H1 (cell line): ENCODE measurements around the gene KCNMA1. TPM values are rescaled to one million over a fixed set of nuclear protein-coding genes. Genes with fewer than 3 reads are reported as not detected.

Experiments
- CTCF ChIA-PET: fragments of 300-600 bp; sonication (Branson Sonifier 250); formaldehyde crosslinking; loops from one replicate; lab custom pipeline; 2021; ENCODE audit not compliant: partially characterized antibody; lab: Charles Lee
- POLR2A ChIA-PET: fragments of 300-600 bp; sonication (Branson Sonifier 250); formaldehyde crosslinking; loops from one replicate; lab custom pipeline; 2021; ENCODE audit warnings: inconsistent platforms; ENCODE audit not compliant: partially characterized antibody; lab: Charles Lee
- DNase-seq, 2 experiments: peaks; one replicate each; pipeline versions ENCODE4 v3.0.0 to v3.0.0-alpha.2; 2010 to 2022; ENCODE audit warnings: low spot score in 2 of 2, low read depth in 1 of 2, mixed read lengths in 1 of 2
- FAIRE-seq: peaks from 2 replicates; lab custom pipeline; 2011; peaks lifted over from hg19 to GRCh38; lab: Jason Lieb, UNC
- H2AFZ ChIP-seq: 2 replicates; pipeline ENCODE4 v1.8.1; 2012; ENCODE audit warnings: low read length, inconsistent platforms
- H2AK5ac ChIP-seq: 2 replicates; pipeline ENCODE4 v1.6.1; 2013; ENCODE audit warnings: low read depth, low read length
- H2BK120ac ChIP-seq: replicated peaks from 2 replicates; pipeline ENCODE3; 2013; ENCODE audit warnings: low read depth, low read length, inconsistent platforms
- H2BK12ac ChIP-seq: 2 replicates; pipeline ENCODE4 v1.6.1; 2013; ENCODE audit warnings: low read depth, low read length
- H2BK15ac ChIP-seq: 2 replicates; pipeline ENCODE4 v1.6.1; 2013; ENCODE audit warnings: low read length
- H2BK20ac ChIP-seq: 2 replicates; pipeline ENCODE4 v1.6.1; 2013; ENCODE audit warnings: low read length
- H2BK5ac ChIP-seq: 2 replicates; pipeline ENCODE4 v1.6.1; 2013; ENCODE audit warnings: low read depth, low read length
- H3K14ac ChIP-seq: 2 replicates; pipeline ENCODE4 v1.6.1; 2013; ENCODE audit warnings: inconsistent platforms; ENCODE audit not compliant: insufficient read length
- H3K18ac ChIP-seq: 2 replicates; pipeline ENCODE4 v1.6.1; 2013; ENCODE audit warnings: low read length; ENCODE audit errors: extremely low read depth
- H3K23ac ChIP-seq: 2 replicates; pipeline ENCODE4 v1.6.1; 2013; ENCODE audit warnings: inconsistent platforms; ENCODE audit not compliant: insufficient read length
- H3K23me2 ChIP-seq: 2 replicates; pipeline ENCODE4 v1.6.1; 2013; ENCODE audit warnings: low read depth, low read length
- H3K27ac ChIP-seq: 2 replicates; pipeline ENCODE4 v1.6.1; 2011; ENCODE audit warnings: low read depth, low read length, inconsistent platforms
- H3K27me3 ChIP-seq, 4 experiments: replicated peaks in 1 of 4; 1 replicate in 1 of 4; 2 replicates in 3 of 4; pipeline versions ENCODE4 v1.6.1 to v1.8.1; 2011 to 2013; ENCODE audit warnings: low read length in 3 of 4, mild to moderate bottlenecking in 3 of 4, inconsistent platforms in 2 of 4, mixed read lengths in 2 of 4, moderate library complexity in 1 of 4; ENCODE audit not compliant: control insufficient read depth in 3 of 4, insufficient read depth in 3 of 4; ENCODE audit errors: extremely low read depth in 1 of 4
- H3K36me3 ChIP-seq, 4 experiments: 2 replicates each; pipeline versions ENCODE4 v1.6.1 to v1.8.1; 2011 to 2013; ENCODE audit warnings: mild to moderate bottlenecking in 4 of 4, low read length in 3 of 4, moderate library complexity in 2 of 4, control low read depth in 1 of 4, inconsistent platforms in 1 of 4; ENCODE audit not compliant: insufficient read depth in 4 of 4, control insufficient read depth in 2 of 4
- H3K4ac ChIP-seq: replicated peaks from 2 replicates; pipeline ENCODE3; 2013; ENCODE audit warnings: low read length, low read depth, mixed read lengths, inconsistent platforms; ENCODE audit not compliant: insufficient read length
- H3K4me1 ChIP-seq, 4 experiments: replicated peaks in 1 of 4; 1 replicate in 1 of 4; 2 replicates in 3 of 4; pipeline versions ENCODE4 v1.6.1 to v1.8.1; 2011 to 2013; ENCODE audit warnings: low read length in 3 of 4, inconsistent platforms in 2 of 4, mixed read lengths in 1 of 4; ENCODE audit not compliant: insufficient read depth in 4 of 4, control insufficient read depth in 3 of 4
- H3K4me2 ChIP-seq, 2 experiments: 2 replicates each; pipeline versions ENCODE4 v1.6.1 to v1.8.1; 2011 to 2013; ENCODE audit warnings: low read depth in 2 of 2, low read length in 2 of 2, control low read depth in 1 of 2, inconsistent platforms in 1 of 2, mild to moderate bottlenecking in 1 of 2; ENCODE audit not compliant: insufficient read depth in 1 of 2
- H3K4me3 ChIP-seq, 4 experiments: fragments of 200-600, 300-600 bp in 1 of 4; sonication (generic), shearing (Covaris generic), sonication (Bioruptor Twin) in 1 of 4; 2 replicates each; pipeline versions ENCODE4 v1.5.1 to v1.8.1; 2011 to 2016; ENCODE audit warnings: low read length in 4 of 4, low read depth in 3 of 4, control low read depth in 2 of 4, inconsistent platforms in 2 of 4, mild to moderate bottlenecking in 2 of 4, mixed read lengths in 1 of 4, moderate library complexity in 1 of 4; ENCODE audit not compliant: insufficient read depth in 2 of 4; ENCODE audit errors: extremely low read depth in 1 of 4
- H3K56ac ChIP-seq: replicated peaks from 2 replicates; pipeline ENCODE3; 2013; ENCODE audit warnings: low read depth, mild to moderate bottlenecking, mixed read lengths, low read length, inconsistent platforms; ENCODE audit not compliant: insufficient read length
- H3K79me1 ChIP-seq: 2 replicates; pipeline ENCODE4 v1.6.1; 2013; ENCODE audit warnings: low read depth, low read length, control low read depth
- H3K79me2 ChIP-seq, 2 experiments: 2 replicates each; pipeline versions ENCODE4 v1.6.1 to v1.8.1; 2012 to 2013; ENCODE audit warnings: low read length in 2 of 2, mild to moderate bottlenecking in 2 of 2, inconsistent platforms in 1 of 2; ENCODE audit not compliant: insufficient read depth in 2 of 2, control insufficient read depth in 1 of 2
- H3K9ac ChIP-seq, 4 experiments: replicated peaks in 1 of 4; 1 replicate in 1 of 4; 2 replicates in 3 of 4; pipeline versions ENCODE4 v1.6.1 to v1.8.1; 2011 to 2013; ENCODE audit warnings: low read depth in 3 of 4, low read length in 3 of 4, control low read depth in 2 of 4, mild to moderate bottlenecking in 2 of 4, moderate library complexity in 2 of 4, inconsistent platforms in 1 of 4; ENCODE audit errors: extremely low read depth in 1 of 4
- H3K9me3 ChIP-seq, 2 experiments: 2 replicates each; pipeline versions ENCODE4 v1.6.1 to v1.8.1; 2012 to 2013; ENCODE audit warnings: mild to moderate bottlenecking in 2 of 2, moderate library complexity in 2 of 2, control low read depth in 1 of 2, inconsistent platforms in 1 of 2, low read depth in 1 of 2, low read length in 1 of 2, mixed read lengths in 1 of 2; ENCODE audit not compliant: insufficient read depth in 2 of 2
- H4K20me1 ChIP-seq, 2 experiments: replicated peaks in 1 of 2; 2 replicates each; pipeline versions ENCODE3 to v1.8.1; 2011 to 2013; ENCODE audit warnings: inconsistent platforms in 2 of 2, low read length in 2 of 2, mild to moderate bottlenecking in 1 of 2; ENCODE audit not compliant: insufficient read depth in 2 of 2, control insufficient read depth in 1 of 2
- H4K5ac ChIP-seq: 2 replicates; pipeline ENCODE4 v1.6.1; 2013; ENCODE audit warnings: low read length, low read depth, mixed read lengths, inconsistent platforms; ENCODE audit not compliant: insufficient read length
- H4K8ac ChIP-seq: 2 replicates; pipeline ENCODE4 v1.8.0; 2013; ENCODE audit warnings: mild to moderate bottlenecking, moderate library complexity, low read length, inconsistent platforms; ENCODE audit not compliant: insufficient read depth; ENCODE audit errors: extremely low read depth
- H4K91ac ChIP-seq: replicated peaks from 2 replicates; pipeline ENCODE3; 2013; ENCODE audit warnings: low read length, mixed read lengths, inconsistent platforms; ENCODE audit not compliant: insufficient read length
- BCL11A ChIP-seq, 2 experiments: IDR thresholded peaks; one replicate each; pipeline ENCODE4 v1.6.1; 2011; ENCODE audit warnings: low read depth in 2 of 2, low read length in 2 of 2, mild to moderate bottlenecking in 2 of 2
- EP300 ChIP-seq, 2 experiments: IDR thresholded peaks; 1 replicate in 1 of 2; 2 replicates in 1 of 2; pipeline ENCODE4 v1.6.1; 2011 to 2012; ENCODE audit warnings: low read depth in 2 of 2, low read length in 2 of 2, mild to moderate bottlenecking in 2 of 2, borderline replicate concordance in 1 of 2, inconsistent platforms in 1 of 2, moderate library complexity in 1 of 2
- TCF12 ChIP-seq: IDR thresholded peaks from 2 replicates; pipeline ENCODE4 v1.6.1; 2011; ENCODE audit warnings: low read depth, mild to moderate bottlenecking, low read length
- YY1 ChIP-seq: IDR thresholded peaks from 2 replicates; pipeline ENCODE4 v1.6.1; 2011; ENCODE audit warnings: low read depth, mild to moderate bottlenecking, low read length
- WGBS, 2 experiments: shearing (Covaris generic) in 1 of 2; methylation state at CpG; one replicate each; pipeline versions ENCODE4 v1.1.6 to v1.1.7; 2013 to 2015; ENCODE audit warnings: low lambda C conversion rate in 2 of 2, mixed read lengths in 2 of 2, inconsistent platforms in 1 of 2, low coverage in 1 of 2, missing lambda C conversion rate in 1 of 2; ENCODE audit not compliant: insufficient replicate concordance in 2 of 2, insufficient coverage in 1 of 2, insufficient read length in 1 of 2; ENCODE audit errors: extremely low coverage in 1 of 2, missing lambda C conversion rate in 1 of 2; 5-methylcytosine and 5-hydroxymethylcytosine counted together
- polyA plus RNA-seq, 7 experiments: library from polyadenylated mRNA; depleted of rRNA in 3 of 7; stranded (reverse) in 5 of 7; unstranded in 2 of 7; fragments of >200 nt in 5 of 7; fragments of 200-250 nt in 2 of 7; gene quantifications; 1 replicate in 5 of 7; 2 replicates in 1 of 7; 4 replicates in 1 of 7; pipeline versions ENCODE4 v1.2.1 to v1.2.3, GENCODE V29; 2011 to 2013; ENCODE audit warnings: missing spikeins in 2 of 7, mixed read lengths in 2 of 7
- total RNA-seq: library from RNA; stranded (reverse); fragmentation: NEBNext Ultra II Directional; extraction: Animal tissue kit (Norgen Biotek cat#: 25700); gene quantifications from 2 replicates; pipeline ENCODE4 v1.2.1, GENCODE V29; 2021
- TF ChIP-seq, protein P1 (sequence below): IDR thresholded peaks from 2 replicates; pipeline ENCODE4 v1.6.1; 2012; ENCODE audit warnings: low read length, inconsistent platforms

Gene KCNMA1
- total and polyA plus RNA-seq, 2 of the 8 experiments (the other 6 are each of a cell fraction or from before 2014, with no cell fraction given) = 10.2 to 11.1 TPM

DNA sequence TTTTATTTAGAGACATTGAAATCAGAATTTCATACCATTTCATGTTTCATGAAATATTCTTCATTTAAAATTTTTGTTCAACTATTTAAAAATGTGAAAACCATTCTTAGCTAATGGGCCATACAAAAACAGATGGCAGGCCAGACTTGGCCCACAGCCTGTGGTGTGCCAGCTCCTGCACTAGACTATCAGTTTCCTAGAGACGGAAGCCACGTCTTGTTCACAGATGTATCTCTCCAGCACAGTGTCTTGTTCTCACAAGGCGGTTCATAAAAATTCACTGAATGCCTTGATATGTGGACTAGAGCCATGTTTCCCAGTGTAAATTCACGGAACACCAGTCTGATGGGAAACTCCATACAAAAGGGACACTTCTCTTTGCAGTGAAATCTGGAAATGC is 216.0 kb downstream of the KCNMA1 start:
- no peaks in the 10 kb centered on the region for H3K79me2 ChIP-seq
- H4K91ac ChIP-seq = no peak overlapping the region
- H3K14ac ChIP-seq = no peak overlapping the region
- H3K23me2 ChIP-seq = peaks cover 3% of the 10 kb centered on the region; the same call in 1 of the 2 replicates
- H2BK5ac ChIP-seq = no peak overlapping the region
- DNase-seq (no peak), FAIRE-seq (no peak)
- no peak overlapping the region for H3K27ac ChIP-seq
- TF ChIP-seq BCL11A (IDR thresholded peaks at IDR 0.05; ENCODE audit: low read depth in 2 of 2, low read length in 2 of 2) (no peak), TCF12 (no peak), EP300 (IDR thresholded peaks at IDR 0.05; ENCODE audit: borderline replicate concordance in 1 of 2, low read depth in 2 of 2, low read length in 2 of 2) (no peak), YY1 (no peak)
- TF ChIP-seq, protein P1, sequence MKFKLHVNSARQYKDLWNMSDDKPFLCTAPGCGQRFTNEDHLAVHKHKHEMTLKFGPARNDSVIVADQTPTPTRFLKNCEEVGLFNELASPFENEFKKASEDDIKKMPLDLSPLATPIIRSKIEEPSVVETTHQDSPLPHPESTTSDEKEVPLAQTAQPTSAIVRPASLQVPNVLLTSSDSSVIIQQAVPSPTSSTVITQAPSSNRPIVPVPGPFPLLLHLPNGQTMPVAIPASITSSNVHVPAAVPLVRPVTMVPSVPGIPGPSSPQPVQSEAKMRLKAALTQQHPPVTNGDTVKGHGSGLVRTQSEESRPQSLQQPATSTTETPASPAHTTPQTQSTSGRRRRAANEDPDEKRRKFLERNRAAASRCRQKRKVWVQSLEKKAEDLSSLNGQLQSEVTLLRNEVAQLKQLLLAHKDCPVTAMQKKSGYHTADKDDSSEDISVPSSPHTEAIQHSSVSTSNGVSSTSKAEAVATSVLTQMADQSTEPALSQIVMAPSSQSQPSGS = no peak
- H2BK12ac ChIP-seq = no peak overlapping the region
- H2AK5ac ChIP-seq = no peak overlapping the region
- ChIA-PET CTCF (interaction anchor here (0.8 kb wide), 1 partner anchor 8 kb away, joined by 4 read pairs; no protein-coding TSS in a partner anchor), POLR2A (no interaction called here)
- no peak overlapping the region for H3K9ac ChIP-seq
- H2BK20ac ChIP-seq = no peak overlapping the region
- no peak overlapping the region; the same call in 1 of the 2 replicates for H4K8ac ChIP-seq
- no peaks in the 10 kb centered on the region; a peak in 1 of 7 replicates for H3K27me3 ChIP-seq
- H3K18ac ChIP-seq = no peak overlapping the region
- H3K4me1 ChIP-seq = no peaks in the 10 kb centered on the region
- no peak overlapping the region for H4K5ac ChIP-seq
- no peaks in the 10 kb centered on the region for H3K79me1 ChIP-seq
- no peak overlapping the region for H2BK120ac ChIP-seq
- no peaks in the 10 kb centered on the region for H4K20me1 ChIP-seq
- no peaks in the 10 kb centered on the region for H3K9me3 ChIP-seq
- no peak overlapping the region for H3K4me2 ChIP-seq
- WGBS, 2 experiments = 87% methylated on average over 4 of the region's 4 CpGs; no CpG with 5 or more reads in 1 of the 2 experiments
- no peak overlapping the region for H3K56ac ChIP-seq
- H3K4ac ChIP-seq = no peak overlapping the region
- no peak overlapping the region for H3K4me3 ChIP-seq
- H3K23ac ChIP-seq = no peak overlapping the region
- no peak overlapping the region for H2BK15ac ChIP-seq
- no peaks in the 10 kb centered on the region for H3K36me3 ChIP-seq
- no peak overlapping the region for H2AFZ ChIP-seq
